GM19193 (cell line): Measurements from ENCODE around the gene DTHD1.

Experiments
- POLR2A ChIP-seq: IDR thresholded peaks from 4 replicates; pipeline ENCODE4 v1.6.1; 2011; ENCODE audit not compliant: insufficient read depth, insufficient read length; ENCODE audit errors: extremely low read depth

Gene DTHD1

GRCh38 chr4:36323816-36324419 is 42.5 kb downstream of the DTHD1 start:
- TF ChIP-seq POLR2A: no peak

GRCh38 chr4:36324808-36325207 is 43.4 kb downstream of the DTHD1 start:
- no peak for TF ChIP-seq POLR2A

DNA sequence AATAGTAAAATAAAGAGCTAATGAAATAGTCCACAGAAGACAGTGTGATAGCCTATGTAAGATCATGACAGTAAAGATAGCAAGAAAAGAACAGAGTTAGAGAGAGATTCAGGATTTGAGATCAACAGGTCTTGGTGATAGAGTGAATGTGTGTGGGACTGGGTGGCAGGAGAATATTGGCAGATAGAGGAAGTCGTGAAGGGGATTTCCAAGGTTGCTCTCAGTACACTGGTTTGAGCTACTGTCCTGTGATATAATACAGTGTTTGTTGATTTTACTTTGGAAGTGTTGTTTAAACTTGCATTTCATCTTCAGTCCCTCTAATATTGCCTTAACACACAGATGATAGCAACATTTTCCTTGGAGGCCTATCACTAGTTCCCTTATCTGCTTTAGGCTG is 44.1 kb downstream of the DTHD1 start:
- TF ChIP-seq POLR2A: no peak

DNA sequence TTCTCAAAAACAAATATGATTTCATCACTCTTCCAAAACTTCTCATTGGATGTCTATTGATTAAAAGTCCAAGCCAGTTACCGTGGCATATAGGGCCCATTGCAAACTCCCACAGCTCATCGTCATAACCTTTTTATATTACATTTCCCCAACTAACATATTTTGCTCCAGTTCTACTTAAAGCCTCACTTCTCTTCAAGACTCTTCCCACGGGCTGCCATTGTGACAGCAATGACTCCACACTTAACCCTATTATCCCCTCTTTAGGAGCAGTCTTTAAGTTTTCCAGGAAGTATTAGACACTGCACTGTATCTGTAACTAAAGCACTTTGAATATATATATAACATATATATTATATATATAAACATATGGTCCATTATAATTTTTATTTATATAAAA is 44.5 kb downstream of the DTHD1 start:
- no peak for TF ChIP-seq POLR2A

DNA sequence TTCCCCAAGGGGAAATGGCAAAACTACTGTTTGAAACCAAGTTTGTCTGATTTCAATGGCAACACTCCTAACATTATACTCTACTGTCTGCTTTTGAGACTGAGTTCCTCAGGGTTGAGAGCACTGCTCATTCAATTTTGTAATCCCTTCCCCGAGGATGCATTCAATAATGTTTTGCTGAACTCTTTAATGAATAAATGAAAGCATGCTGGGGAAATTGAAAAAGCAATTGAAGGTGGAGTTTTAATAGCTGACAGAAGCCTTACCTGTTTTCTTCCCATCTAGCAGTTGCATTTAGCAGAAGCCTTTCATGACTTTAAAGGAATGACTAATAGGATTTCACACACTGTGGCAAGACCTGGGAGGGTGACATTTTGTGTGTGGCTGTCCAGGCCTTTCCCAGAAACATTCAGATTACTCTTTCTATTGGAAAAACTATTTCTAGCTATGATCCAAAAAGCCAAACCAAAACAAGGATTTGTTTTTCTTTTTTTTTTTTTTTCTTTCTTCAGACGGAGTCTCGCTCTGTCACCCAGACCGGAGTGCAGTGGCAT is 45.1 kb downstream of the DTHD1 start:
- TF ChIP-seq POLR2A: no peak

- TF ChIP-seq POLR2A: no peak
These were observed 46.0 kb downstream of the DTHD1 start for GRCh38 chr4:36327400-36327799.

- no peak for TF ChIP-seq POLR2A
These were observed 46.7 kb downstream of the DTHD1 start for GRCh38 chr4:36328130-36328529.

- no peak for TF ChIP-seq POLR2A
These were observed 47.8 kb downstream of the DTHD1 start for GRCh38 chr4:36329228-36329627.

DNA sequence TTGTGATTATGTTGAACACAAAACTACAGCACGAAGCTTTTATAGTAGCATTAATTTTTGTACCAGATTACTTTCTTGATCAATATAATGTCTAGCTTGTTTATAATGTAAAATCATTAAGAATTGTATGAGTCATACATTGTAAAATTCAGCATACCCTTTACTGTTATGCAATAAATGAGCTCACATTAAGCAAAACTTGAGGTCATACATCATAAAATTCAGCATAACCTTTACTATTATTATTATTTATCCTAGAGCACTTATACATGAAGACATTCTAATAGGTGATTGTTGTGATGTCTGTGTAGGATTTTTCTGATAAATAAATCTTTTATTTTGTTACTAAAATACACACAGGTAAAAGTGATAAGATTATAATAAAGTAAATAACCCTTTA is 49.4 kb downstream of the DTHD1 start:
- no peak for TF ChIP-seq POLR2A

GRCh38 chr4:36332023-36332781 is 50.8 kb downstream of the DTHD1 start:
- TF ChIP-seq POLR2A: peak; percentile 55

DNA sequence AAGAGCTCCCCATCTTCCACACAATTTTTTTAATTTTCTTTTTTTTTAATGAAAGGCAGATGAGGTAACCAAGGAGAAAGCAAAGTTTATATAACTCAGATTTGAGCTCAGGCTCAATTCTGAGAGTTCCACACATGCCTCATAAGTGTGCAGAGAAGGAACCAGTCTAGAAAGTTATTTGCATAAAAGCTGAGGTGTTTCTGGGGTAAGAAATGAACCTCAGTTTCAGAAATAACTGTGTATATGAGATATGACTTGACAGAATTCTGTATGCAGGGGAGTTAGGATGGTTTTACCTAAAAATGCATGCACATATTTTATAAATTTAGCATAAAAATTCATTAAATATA is 51.3 kb downstream of the DTHD1 start:
- TF ChIP-seq POLR2A: no peak

DNA sequence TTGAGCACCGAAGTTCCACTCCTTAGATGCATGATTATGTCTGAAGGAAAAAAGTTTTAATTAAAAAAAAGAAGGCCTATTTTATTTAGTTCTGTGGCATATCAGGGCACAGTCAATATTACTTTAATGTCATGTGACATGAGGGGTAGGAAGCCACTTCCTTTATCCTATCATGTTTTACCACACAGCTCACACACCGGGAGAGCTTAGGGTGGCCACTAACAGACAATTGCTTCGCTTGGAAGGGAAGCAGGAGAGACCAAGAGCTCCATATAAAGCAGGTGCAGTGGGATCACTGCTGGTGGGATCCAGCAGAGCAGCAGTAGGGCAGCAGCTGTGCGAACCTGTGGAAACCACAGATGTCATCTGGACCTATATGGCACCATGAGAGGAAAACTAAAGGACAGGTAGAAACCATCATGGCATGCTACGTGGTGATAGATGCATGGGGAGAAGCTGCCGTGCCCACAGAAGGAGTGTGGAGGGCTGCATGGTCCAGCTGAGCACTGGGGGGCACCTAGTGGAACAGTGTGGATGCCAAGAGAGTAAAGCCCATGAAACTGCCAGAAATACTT is 52.0 kb downstream of the DTHD1 start:
- TF ChIP-seq POLR2A: no peak

- no peak for TF ChIP-seq POLR2A
These were observed 56.3 kb downstream of the DTHD1 start for GRCh38 chr4:36337665-36338185.

DNA sequence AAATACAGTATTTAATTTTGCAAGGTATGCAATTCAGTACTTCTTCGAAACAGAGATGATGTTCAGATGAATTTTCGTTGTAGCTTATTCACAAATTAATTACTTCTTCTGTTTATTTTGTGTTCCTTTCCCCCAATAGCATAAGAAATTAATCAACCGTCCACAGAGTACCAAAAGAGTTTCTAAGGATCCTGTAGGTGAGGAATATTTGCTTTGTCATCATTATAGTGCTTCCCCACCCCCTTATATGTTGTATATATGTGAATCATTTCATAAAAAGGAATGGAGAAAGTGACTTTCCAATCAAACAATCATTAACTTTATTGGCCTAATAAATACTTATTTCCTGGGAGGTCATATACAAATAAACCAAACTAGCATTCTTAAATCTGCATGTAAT is 57.6 kb downstream of the DTHD1 start:
- TF ChIP-seq POLR2A: no peak

DNA sequence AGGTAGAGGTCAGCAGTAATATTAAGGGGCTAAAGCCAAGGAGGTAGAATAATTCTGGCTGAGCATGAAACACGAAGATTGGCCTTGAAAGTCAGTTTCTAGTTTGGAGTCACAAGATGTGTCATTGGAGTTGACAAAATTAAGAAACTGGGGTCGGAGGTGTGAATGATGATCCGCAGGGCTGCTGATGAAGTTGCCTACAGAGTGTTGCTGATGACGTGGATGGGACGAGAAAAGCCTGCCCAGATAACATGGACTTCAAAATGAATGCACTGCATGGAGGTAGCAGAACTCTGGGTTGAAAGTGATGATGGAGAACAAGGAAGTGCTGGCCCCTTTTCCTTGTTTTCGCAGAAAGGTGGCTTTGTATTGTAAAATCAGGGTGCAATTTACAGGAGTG is 60.5 kb downstream of the DTHD1 start:
- no peak for TF ChIP-seq POLR2A
